ENCODE results near the gene ANKRD11.

Gene ANKRD11

GRCh38 chr16:89490439-89491237 is at the start of gene ANKRD11:
TSS of gene ANKRD11 (minus strand) at chr16:89490561. CDS start at chr16:89317019, 173,542 bp downstream.
- peak; percentile 99 for DNase-seq (ENCODE audit: low read depth in 2 of 2)

- DNase-seq (ENCODE audit: low read depth in 2 of 2): no peak
These were observed 47.9 kb upstream of the ANKRD11 start for GRCh38 chr16:89538286-89538685.

GRCh38 chr16:89537549-89537925 is 47.2 kb upstream of the ANKRD11 start:
- no peak for DNase-seq (ENCODE audit: low read depth in 2 of 2)

- DNase-seq (ENCODE audit: low read depth in 2 of 2): no peak
These were observed 46.7 kb upstream of the ANKRD11 start for GRCh38 chr16:89536886-89537548.

GRCh38 chr16:89536371-89536770 is 46.0 kb upstream of the ANKRD11 start:
- DNase-seq (ENCODE audit: low read depth in 2 of 2): no peak

- no peak for DNase-seq (ENCODE audit: low read depth in 2 of 2)
These were observed 43.9 kb upstream of the ANKRD11 start for GRCh38 chr16:89534252-89534756.

GRCh38 chr16:89531821-89532526 is 41.6 kb upstream of the ANKRD11 start:
- no peak for DNase-seq (ENCODE audit: low read depth in 2 of 2)

- DNase-seq (ENCODE audit: low read depth in 2 of 2): no peak
These were observed 40.3 kb upstream of the ANKRD11 start for GRCh38 chr16:89530401-89531381.

- DNase-seq (ENCODE audit: low read depth in 2 of 2): no peak
These were observed 38.7 kb upstream of the ANKRD11 start for GRCh38 chr16:89529097-89529496.

GRCh38 chr16:89525146-89525913 is 35.0 kb upstream of the ANKRD11 start:
- no peak for DNase-seq (ENCODE audit: low read depth in 2 of 2)

GRCh38 chr16:89523680-89524344 is 33.5 kb upstream of the ANKRD11 start:
- DNase-seq (ENCODE audit: low read depth in 2 of 2): no peak

- DNase-seq (ENCODE audit: low read depth in 2 of 2): no peak
These were observed 31.9 kb upstream of the ANKRD11 start for GRCh38 chr16:89522287-89522686.

GRCh38 chr16:89519881-89520280 is 29.5 kb upstream of the ANKRD11 start:
- DNase-seq (ENCODE audit: low read depth in 2 of 2): no peak

GRCh38 chr16:89517128-89517527 is 26.8 kb upstream of the ANKRD11 start:
- no peak for DNase-seq (ENCODE audit: low read depth in 2 of 2)

GRCh38 chr16:89512453-89512852 is 22.1 kb upstream of the ANKRD11 start:
- no peak for DNase-seq (ENCODE audit: low read depth in 2 of 2)

GRCh38 chr16:89511374-89511773 is 21.0 kb upstream of the ANKRD11 start:
- no peak for DNase-seq (ENCODE audit: low read depth in 2 of 2)

- DNase-seq (ENCODE audit: low read depth in 2 of 2): no peak
These were observed 20.2 kb upstream of the ANKRD11 start for GRCh38 chr16:89510526-89510925.

GRCh38 chr16:89507834-89508590 is 17.7 kb upstream of the ANKRD11 start, which contains the start of gene SPG7:
TSS of gene SPG7 (plus strand) at chr16:89508403. CDS start at chr16:89508418, 15 bp downstream.
- peak; percentile 85 to 87 for DNase-seq (ENCODE audit: low read depth in 2 of 2)

Measured in stimulated activated CD8-positive, alpha-beta memory T cell treated with anti-CD3 and anti-CD28 coated beads, Interleukin-15, amount 100 ng/mL, for 48 hours (primary cell).